ENCODE results near the gene ACACA. TPM values are rescaled to one million over a fixed set of nuclear protein-coding genes. Genes with fewer than 3 reads are reported as not detected.

Gene ACACA
- total RNA-seq, 1 donor, result 89.4 TPM

DNA sequence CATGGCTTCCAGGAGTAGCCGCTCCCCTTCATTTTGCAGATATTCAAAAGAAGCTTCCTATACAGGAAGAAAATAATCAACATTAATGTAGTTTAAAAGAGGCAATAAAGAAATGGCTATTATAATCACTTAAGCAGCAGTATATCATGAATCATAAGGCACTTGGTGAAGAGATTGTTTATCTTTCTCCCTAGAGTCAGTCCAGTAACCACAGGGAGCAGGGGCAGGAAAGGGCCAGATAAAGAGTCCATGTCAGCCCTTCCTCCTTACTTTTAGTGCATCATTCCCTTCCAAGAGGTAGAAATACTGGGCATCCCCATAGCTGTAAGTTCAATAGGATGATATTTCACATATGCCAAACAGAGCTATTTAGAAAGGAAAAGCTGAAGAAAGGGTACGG is 215.4 kb downstream of the ACACA start:
- peak; percentile 52 for DNase-seq (ENCODE audit: low read depth)
- no peak overlapping the region for H3K4me3 ChIP-seq (ENCODE audit: low read depth, low read length)
- no peak for TF ChIP-seq CTCF (IDR thresholded peaks at IDR 0.05; ENCODE audit: insufficient read depth, low read depth, low read length)

DNA sequence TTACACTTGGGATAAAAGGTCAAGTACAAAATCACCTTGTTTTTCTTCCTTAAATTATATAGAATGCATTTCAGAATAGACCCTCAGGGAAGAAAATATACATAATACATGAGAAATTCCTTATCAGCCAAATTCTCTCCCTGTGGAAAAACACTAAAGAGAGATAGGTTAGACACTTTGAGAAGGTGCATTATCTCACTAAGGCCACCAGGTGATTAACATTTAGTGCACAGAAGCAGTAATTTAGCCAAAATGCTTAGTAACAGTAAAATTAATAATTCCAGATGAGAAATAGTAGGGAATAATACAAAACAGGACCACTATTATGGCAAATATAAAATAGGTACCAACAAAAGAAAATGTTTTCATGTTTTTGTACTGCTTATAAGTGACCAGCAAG is 216.1 kb downstream of the ACACA start:
- H3K4me3 ChIP-seq (ENCODE audit: low read depth, low read length), result no peak overlapping the region
- peak; percentile 29 for TF ChIP-seq CTCF (IDR thresholded peaks at IDR 0.05; ENCODE audit: insufficient read depth, low read depth, low read length)
- no peak for DNase-seq (ENCODE audit: low read depth)

- no peak for DNase-seq (ENCODE audit: low read depth)
- no peak for TF ChIP-seq CTCF (IDR thresholded peaks at IDR 0.05; ENCODE audit: insufficient read depth, low read depth, low read length)
- no peak overlapping the region for H3K4me3 ChIP-seq (ENCODE audit: low read depth, low read length)
These were observed 218.5 kb downstream of the ACACA start for GRCh38 chr17:37188157-37188556.

- DNase-seq (ENCODE audit: low read depth), result peak; percentile 90
- H3K4me3 ChIP-seq (ENCODE audit: low read depth, low read length), result no peak overlapping the region
- no peak for TF ChIP-seq CTCF (IDR thresholded peaks at IDR 0.05; ENCODE audit: insufficient read depth, low read depth, low read length)
These were observed 219.4 kb downstream of the ACACA start for GRCh38 chr17:37187262-37187661.

DNA sequence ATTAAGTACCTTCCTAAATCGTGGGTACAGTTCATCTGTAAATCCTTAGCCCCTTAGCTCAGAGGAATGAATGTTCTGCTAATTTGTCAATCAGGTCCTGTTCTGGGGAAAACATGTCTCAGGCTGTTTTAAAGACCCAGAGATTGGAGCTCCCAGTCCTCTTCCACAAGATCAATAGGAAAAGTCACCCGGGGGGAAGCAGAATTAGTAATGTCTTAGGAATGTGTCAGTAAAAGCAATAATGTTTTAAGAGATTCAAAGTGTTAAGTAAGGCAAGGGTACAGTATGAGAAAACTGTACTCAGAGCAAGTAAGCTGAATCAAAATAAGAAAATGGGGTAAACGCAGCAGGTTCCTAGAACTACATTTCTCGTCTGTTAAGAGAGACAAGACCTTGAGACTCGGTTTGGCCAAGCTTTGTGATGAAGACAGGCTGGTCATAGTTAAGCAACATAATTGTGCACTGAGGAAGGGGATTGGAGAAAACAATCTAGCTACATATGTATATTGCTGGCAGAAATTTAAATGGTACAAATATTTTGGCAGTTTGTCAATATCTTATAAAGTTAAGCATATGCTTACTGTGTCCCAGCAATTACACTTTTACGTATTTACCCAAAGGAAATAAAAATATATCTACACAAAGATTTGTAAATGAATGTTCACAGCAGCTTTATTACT is 223.7 kb downstream of the ACACA start:
- peak; percentile 38 for DNase-seq (ENCODE audit: low read depth)
- TF ChIP-seq CTCF (IDR thresholded peaks at IDR 0.05; ENCODE audit: insufficient read depth, low read depth, low read length), result no peak
- no peak overlapping the region for H3K4me3 ChIP-seq (ENCODE audit: low read depth, low read length)

- no peak overlapping the region for H3K4me3 ChIP-seq (ENCODE audit: low read depth, low read length)
- no peak for DNase-seq (ENCODE audit: low read depth)
- TF ChIP-seq CTCF (IDR thresholded peaks at IDR 0.05; ENCODE audit: insufficient read depth, low read depth, low read length), result no peak
These were observed 226.3 kb downstream of the ACACA start for GRCh38 chr17:37180376-37180775.

- DNase-seq (ENCODE audit: low read depth), result peak; percentile 62
- no peak for TF ChIP-seq CTCF (IDR thresholded peaks at IDR 0.05; ENCODE audit: insufficient read depth, low read depth, low read length)
- no peak overlapping the region for H3K4me3 ChIP-seq (ENCODE audit: low read depth, low read length)
These were observed 226.7 kb downstream of the ACACA start for GRCh38 chr17:37179893-37180292.

Measured in fibroblast of villous mesenchyme (primary cell).